Measurements from ENCODE around the gene NCOA5.

- peak; percentile 69 for TF ChIP-seq SUZ12 (IDR thresholded peaks at IDR 0.05; ENCODE audit: extremely low read depth, insufficient read depth, insufficient read length)
- TF ChIP-seq ZNF274 (IDR thresholded peaks at IDR 0.05; ENCODE audit: low read depth, low read length) = no peak
Observed at GRCh38 chr20:46031701-46032254, 58.0 kb downstream of the NCOA5 start.

Measured in NT2/D1 (cell line).